ENCODE results near the gene EHBP1L1. TPM values are rescaled to one million over a fixed set of nuclear protein-coding genes. Genes with fewer than 3 reads are reported as not detected.
A peak's percentile ranks its signal among the peaks of the same experiment; 100 is the strongest.

EHBP1L1 gene
- total and polyA plus RNA-seq, 2 of the 13 experiments (the other 11 are each of a cell fraction or from before 2014, with no cell fraction given), result 8.3 to 10.6 TPM

- peak; percentile 36; the same call in 1 of the 2 replicates for TF ChIP-seq ZNF687 (CRISPR knock-in tag; IDR thresholded peaks at IDR 0.05)
- no peak for TF ChIP-seq ZNF354B (CRISPR knock-in tag; IDR thresholded peaks at IDR 0.05)
- TF ChIP-seq ZC3H4 (CRISPR knock-in tag; IDR thresholded peaks at IDR 0.05; ENCODE audit: borderline replicate concordance), result 0 out of 2 replicates have a peak, but pooled peaks have one; percentile 66
- TF ChIP-seq KDM4B (CRISPR knock-in tag; IDR thresholded peaks at IDR 0.05), result peak; percentile 64; the same call in 1 of the 2 replicates
- no peak for TF ChIP-seq ZSCAN30 (CRISPR knock-in tag; IDR thresholded peaks at IDR 0.05)
- TF ChIP-seq XRCC5 (optimal IDR thresholded peaks at IDR 0.05; ENCODE audit: low read length), result no peak
- TF ChIP-seq ZBTB34 (CRISPR knock-in tag; IDR thresholded peaks at IDR 0.05), result peak; percentile 22; the same call in 1 of the 2 replicates
- TF ChIP-seq PHF21A (CRISPR knock-in tag; IDR thresholded peaks at IDR 0.05), result peak; percentile 19; the same call in 1 of the 2 replicates
- TF ChIP-seq CENPBD1 (CRISPR knock-in tag; IDR thresholded peaks at IDR 0.05; ENCODE audit: borderline replicate concordance, low read depth), result no peak
- no peak for TF ChIP-seq JUN (CRISPR knock-in tag; IDR thresholded peaks at IDR 0.05)
- TF ChIP-seq ZSCAN12 (CRISPR knock-in tag; IDR thresholded peaks at IDR 0.05), result no peak
- TF ChIP-seq ATF3 (CRISPR knock-in tag; IDR thresholded peaks at IDR 0.05), result peak; percentile 84
- TF ChIP-seq HMGXB3 (CRISPR knock-in tag; IDR thresholded peaks at IDR 0.05; ENCODE audit: borderline replicate concordance), result 0 out of 2 replicates have a peak, but pooled peaks have one; percentile 16
- TF ChIP-seq FOXP4 (CRISPR knock-in tag; IDR thresholded peaks at IDR 0.05), result peak; percentile 56; the same call in 1 of the 2 replicates
- TF ChIP-seq SOX6 (IDR thresholded peaks at IDR 0.05), result no peak
- TF ChIP-seq SOX6 (CRISPR knock-in tag; IDR thresholded peaks at IDR 0.05), result peak; percentile 73; the same call in 1 of the 2 replicates
- no peak for TF ChIP-seq ZNF367 (CRISPR knock-in tag; IDR thresholded peaks at IDR 0.05; ENCODE audit: borderline replicate concordance)
These were observed 40.7 kb downstream of the EHBP1L1 start (continued) for GRCh38 chr11:65616575-65617001.

Data from HepG2 (cell line).